CD4-positive, alpha-beta T cell (primary cell): ENCODE results near the gene HOTAIR. TPM values are rescaled to one million over a fixed set of nuclear protein-coding genes. Genes with fewer than 3 reads are reported as not detected.

ENCODE experiments used
- ATAC-seq: fragments of 200-7000 bp; cut with Tn5 transposase; one replicate; pipeline ENCODE4 v1.10.0; 2022; ENCODE audit warnings: mild to moderate bottlenecking; ENCODE audit not compliant: poor library complexity
- CTCF ChIA-PET: fragments of 350-600 bp; sonication (Branson Sonifier 250); formaldehyde crosslinking; loops from one replicate; lab custom pipeline; 2021; ENCODE audit warnings: antibody characterized with exemption, inconsistent platforms; lab: Charles Lee
- POLR2A ChIA-PET: fragments of 350-600 bp; sonication (Branson Sonifier 250); formaldehyde crosslinking; loops from one replicate; lab custom pipeline; 2021; ENCODE audit warnings: antibody characterized with exemption, inconsistent platforms; lab: Charles Lee
- DNase-seq, 14 experiments: peaks; one replicate each; pipeline ENCODE4 v3.0.0-alpha.2; 2013 to 2020; ENCODE audit warnings: mixed read lengths in 2 of 14
- H3K27ac ChIP-seq, 2 donors: one replicate each; pipeline versions ENCODE4 v1.5.1 to v1.7.0; 2013; ENCODE audit warnings: low read length in 2 of 2, low read depth in 1 of 2, mild to moderate bottlenecking in 1 of 2
- H3K27me3 ChIP-seq, 2 experiments: 1 replicate in 1 of 2; 2 replicates in 1 of 2; pipeline versions ENCODE4 v1.6.1 to v1.7.0; 2013; ENCODE audit warnings: low read length in 2 of 2, control low read depth in 1 of 2, mild to moderate bottlenecking in 1 of 2, moderate library complexity in 1 of 2; ENCODE audit not compliant: insufficient read depth in 2 of 2, control insufficient read depth in 1 of 2
- H3K36me3 ChIP-seq: one replicate; pipeline ENCODE4 v1.6.1; 2013; ENCODE audit warnings: low read length, control low read depth; ENCODE audit not compliant: insufficient read depth
- H3K4me1 ChIP-seq: one replicate; pipeline ENCODE4 v1.6.1; 2013; ENCODE audit warnings: low read length, control low read depth; ENCODE audit not compliant: insufficient read depth
- H3K4me3 ChIP-seq: one replicate; pipeline ENCODE4 v1.5.1; 2013; ENCODE audit warnings: mild to moderate bottlenecking, low read length, moderate library complexity
- H3K9me3 ChIP-seq, 2 experiments: 1 replicate in 1 of 2; 2 replicates in 1 of 2; pipeline versions ENCODE4 v1.6.1 to v1.7.0; 2013; ENCODE audit warnings: low read length in 2 of 2, mild to moderate bottlenecking in 2 of 2, control low read depth in 1 of 2, moderate library complexity in 1 of 2; ENCODE audit not compliant: control insufficient read depth in 1 of 2, insufficient read depth in 1 of 2
- H3K27ac Mint-ChIP-seq: one replicate; pipeline ENCODE4 v1.8.0; 2020; ENCODE audit warnings: mixed read lengths
- H3K27me3 Mint-ChIP-seq: one replicate; pipeline ENCODE4 v1.8.0; 2021; ENCODE audit warnings: mixed read lengths
- H3K36me3 Mint-ChIP-seq: one replicate; pipeline ENCODE4 v1.8.0; 2021; ENCODE audit warnings: low read depth, mixed read lengths
- H3K4me1 Mint-ChIP-seq: one replicate; pipeline ENCODE4 v1.8.0; 2021; ENCODE audit warnings: low read depth, mixed read lengths
- H3K4me3 Mint-ChIP-seq: one replicate; pipeline ENCODE4 v1.8.0; 2020; ENCODE audit warnings: mild to moderate bottlenecking, mixed read lengths
- H3K9me3 Mint-ChIP-seq: one replicate; pipeline ENCODE4 v1.8.0; 2020; ENCODE audit warnings: mixed read lengths
- intact Hi-C, 2 experiments: fragments of 100-400 bp; cut with DNase I in 1 of 2; cut with micrococcal nuclease in 1 of 2; formaldehyde crosslinking; loops; one replicate each; pipeline versions ENCODE4 v1.15.1 to v1.9.0; 2023 to 2025; cut with DNase I, micrococcal nuclease
- total RNA-seq, 174 experiments: library from RNA in 2 of 174; stranded (reverse) in 2 of 174; gene quantifications; one replicate each; pipeline ENCODE4 v1.2.3 and lab custom pipeline; 2021 to 2026
- TF ChIP-seq, protein P1 (sequence below): fragments of 200-600 bp; IDR thresholded peaks from one replicate; pipeline ENCODE4 v1.8.0; 2022; ENCODE audit warnings: antibody characterized with exemption, mild to moderate bottlenecking

HOTAIR gene
- total RNA-seq, 2 experiments from 2014 or later: not detected

DNA sequence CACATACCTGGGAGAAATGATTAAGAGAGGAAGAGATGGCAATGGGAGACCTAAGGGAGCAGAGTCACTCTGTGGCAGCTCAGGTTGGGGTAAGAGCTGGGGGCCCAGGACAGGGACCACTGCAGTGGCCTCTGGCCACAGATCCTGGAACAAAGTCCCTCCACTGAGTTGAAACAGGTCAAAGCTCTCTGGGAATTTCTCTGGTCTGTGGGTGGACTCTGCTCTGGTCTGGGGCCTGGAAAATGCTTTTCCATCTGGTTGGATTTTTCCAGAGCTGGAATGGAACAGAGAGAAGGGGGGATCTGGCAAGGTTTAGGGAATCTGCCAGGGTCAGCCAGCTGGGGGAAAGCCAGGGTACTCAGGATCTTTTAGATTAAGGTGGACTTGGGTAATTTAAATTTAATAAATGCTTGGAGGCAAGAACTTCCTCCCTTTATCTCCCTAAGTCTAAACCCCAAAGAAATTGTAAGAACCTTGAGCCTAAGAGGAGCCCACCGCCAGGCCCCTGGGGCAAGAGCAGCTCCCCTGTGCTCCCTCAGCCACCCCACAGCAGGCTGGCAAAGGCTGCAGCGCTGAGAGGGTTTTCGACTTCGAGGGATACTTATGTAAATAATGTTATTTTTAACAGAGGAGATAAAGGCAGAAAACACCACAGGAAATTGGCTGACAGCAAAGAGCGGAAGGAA, 13.9 kb upstream of the HOTAIR start:
- intact Hi-C loops: loop anchor here (2.0 to 5.0 kb wide), 3 partner anchors 36 to 198 kb away; partner anchors contain the start of gene HOXC12 (in 1 of the 2)
- H3K4me1 Mint-ChIP-seq: peaks cover 32% of the 10 kb centered on the region
- DNase-seq: no peak
- Histone ChIP-seq H3K36me3 (no peaks in the 10 kb centered on the region), H3K4me3 (no peak overlapping the region), H3K9me3 (peaks cover 11 to 49% of the 10 kb centered on the region in 2 experiments), H3K27me3 (peaks cover 94 to 98% of the 10 kb centered on the region in 2 experiments), H3K4me1 (peaks cover 42% of the 10 kb centered on the region), H3K27ac (no peak overlapping the region)
- no peaks in the 10 kb centered on the region for H3K9me3 Mint-ChIP-seq
- CTCF ChIA-PET: interaction anchor here (1.6 kb wide), 1 partner anchor 228 kb away, joined by 4 read pairs; no protein-coding TSS in a partner anchor
- ATAC-seq: no peak
- POLR2A ChIA-PET: interaction anchor here (1.2 kb wide), 1 partner anchor 8 kb away, joined by 3 read pairs; no protein-coding TSS in a partner anchor
- H3K27me3 Mint-ChIP-seq: peaks cover 95% of the 10 kb centered on the region
- TF ChIP-seq, protein P1, sequence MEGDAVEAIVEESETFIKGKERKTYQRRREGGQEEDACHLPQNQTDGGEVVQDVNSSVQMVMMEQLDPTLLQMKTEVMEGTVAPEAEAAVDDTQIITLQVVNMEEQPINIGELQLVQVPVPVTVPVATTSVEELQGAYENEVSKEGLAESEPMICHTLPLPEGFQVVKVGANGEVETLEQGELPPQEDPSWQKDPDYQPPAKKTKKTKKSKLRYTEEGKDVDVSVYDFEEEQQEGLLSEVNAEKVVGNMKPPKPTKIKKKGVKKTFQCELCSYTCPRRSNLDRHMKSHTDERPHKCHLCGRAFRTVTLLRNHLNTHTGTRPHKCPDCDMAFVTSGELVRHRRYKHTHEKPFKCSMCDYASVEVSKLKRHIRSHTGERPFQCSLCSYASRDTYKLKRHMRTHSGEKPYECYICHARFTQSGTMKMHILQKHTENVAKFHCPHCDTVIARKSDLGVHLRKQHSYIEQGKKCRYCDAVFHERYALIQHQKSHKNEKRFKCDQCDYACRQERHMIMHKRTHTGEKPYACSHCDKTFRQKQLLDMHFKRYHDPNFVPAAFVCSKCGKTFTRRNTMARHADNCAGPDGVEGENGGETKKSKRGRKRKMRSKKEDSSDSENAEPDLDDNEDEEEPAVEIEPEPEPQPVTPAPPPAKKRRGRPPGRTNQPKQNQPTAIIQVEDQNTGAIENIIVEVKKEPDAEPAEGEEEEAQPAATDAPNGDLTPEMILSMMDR: no peak
- peak overlapping the region; percentile 11 for H3K4me3 Mint-ChIP-seq
- no peak overlapping the region for H3K27ac Mint-ChIP-seq
- no peaks in the 10 kb centered on the region for H3K36me3 Mint-ChIP-seq

DNA sequence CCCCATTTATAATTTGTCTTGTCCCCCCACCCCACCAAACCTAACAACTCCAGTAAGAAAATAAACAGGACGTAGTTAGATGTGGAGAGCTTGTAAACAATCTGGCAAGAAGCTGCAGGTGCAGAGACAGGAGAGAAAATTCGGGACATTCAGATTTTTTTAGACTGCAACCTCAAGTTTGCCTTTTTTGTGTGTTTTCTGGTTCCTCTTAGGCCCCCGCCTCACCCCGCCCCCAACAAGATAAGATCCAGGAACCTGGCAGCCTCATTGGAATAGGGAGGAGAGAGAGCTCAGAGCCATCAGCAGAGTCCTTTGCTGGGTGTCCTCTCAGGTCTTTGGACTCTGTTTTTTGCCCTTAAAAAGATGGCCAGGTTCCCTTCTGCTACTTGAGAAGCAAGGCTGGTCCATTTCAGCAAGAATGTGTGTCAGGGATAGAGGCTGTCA, 13.1 kb upstream of the HOTAIR start:
- ChIA-PET CTCF (interaction anchor here (1.4 to 1.6 kb wide), 2 partner anchors 18 to 229 kb away, joined by 4 to 5 read pairs; no protein-coding TSS in a partner anchor), POLR2A (interaction anchor here (1.2 kb wide), 1 partner anchor 9 kb away, joined by 3 read pairs; no protein-coding TSS in a partner anchor)
- TF ChIP-seq, protein P1: no peak
- Mint-ChIP-seq H3K27ac (no peak overlapping the region), H3K27me3 (peaks cover 95% of the 10 kb centered on the region), H3K9me3 (no peaks in the 10 kb centered on the region), H3K4me1 (peaks cover 32% of the 10 kb centered on the region), H3K36me3 (no peaks in the 10 kb centered on the region), H3K4me3 (no peak overlapping the region)
- peaks cover 11 to 50% of the 10 kb centered on the region in 2 experiments for H3K9me3 ChIP-seq
- H3K36me3 ChIP-seq: no peaks in the 10 kb centered on the region
- ATAC-seq: no peak
- intact Hi-C loops: loop anchor here (2.0 to 5.0 kb wide), 3 partner anchors 36 to 197 kb away; partner anchors contain the start of gene HOXC12 (in 1 of the 2)
- DNase-seq: no peak
- H3K27me3 ChIP-seq: peaks cover 94 to 98% of the 10 kb centered on the region in 2 experiments
- peaks cover 47% of the 10 kb centered on the region for H3K4me1 ChIP-seq
- H3K27ac ChIP-seq: no peak overlapping the region
- no peak overlapping the region for H3K4me3 ChIP-seq

- POLR2A ChIA-PET: interaction anchor here (0.9 kb wide), 1 partner anchor 9 kb away, joined by 3 read pairs; no protein-coding TSS in a partner anchor
- Histone ChIP-seq H3K4me3 (no peak overlapping the region), H3K27me3 (peaks cover 94 to 98% of the 10 kb centered on the region in 2 experiments), H3K4me1 (peaks cover 47% of the 10 kb centered on the region), H3K27ac (no peak overlapping the region), H3K9me3 (peaks cover 11 to 53% of the 10 kb centered on the region in 2 experiments), H3K36me3 (no peaks in the 10 kb centered on the region)
- intact Hi-C loops: loop anchor here (5.0 kb wide), 2 partner anchors 35 to 195 kb away; partner anchors contain the start of gene HOXC12 (in 1 of the 2)
- H3K27ac Mint-ChIP-seq: no peak overlapping the region
- peaks cover 95% of the 10 kb centered on the region for H3K27me3 Mint-ChIP-seq
- H3K4me1 Mint-ChIP-seq: peaks cover 32% of the 10 kb centered on the region
- no peak overlapping the region for H3K4me3 Mint-ChIP-seq
- TF ChIP-seq, protein P1: no peak
- ATAC-seq: no peak
- H3K36me3 Mint-ChIP-seq: no peaks in the 10 kb centered on the region
- CTCF ChIA-PET: interaction anchor here (0.9 to 2.9 kb wide), 3 partner anchors 19 to 221 kb away, joined by 3 to 11 read pairs (median 5); no protein-coding TSS in a partner anchor
- no peak for DNase-seq
- H3K9me3 Mint-ChIP-seq: no peaks in the 10 kb centered on the region
These were observed 12.1 kb upstream of the HOTAIR start for GRCh38 chr12:53986686-53987483.
